Fibroblast of lung (primary cell): ENCODE measurements around the gene TAPBPL.

Experiments used
- EZH2 ChIP-seq: IDR thresholded peaks from 2 replicates; pipeline ENCODE4 v1.5.1; 2012; ENCODE audit warnings: low read length, control low read depth, mild to moderate bottlenecking; ENCODE audit errors: missing control alignments
- TF ChIP-seq, protein P1 (sequence below), 2 donors: IDR thresholded peaks in 1 of 2; conservative IDR thresholded peaks in 1 of 2; 1 replicate in 1 of 2; 2 replicates in 1 of 2; pipeline ENCODE4 v1.5.1; 2011 to 2012; ENCODE audit warnings: low read length in 2 of 2, control low read depth in 1 of 2, inconsistent platforms in 1 of 2, low read depth in 1 of 2, mild to moderate bottlenecking in 1 of 2

DNA sequence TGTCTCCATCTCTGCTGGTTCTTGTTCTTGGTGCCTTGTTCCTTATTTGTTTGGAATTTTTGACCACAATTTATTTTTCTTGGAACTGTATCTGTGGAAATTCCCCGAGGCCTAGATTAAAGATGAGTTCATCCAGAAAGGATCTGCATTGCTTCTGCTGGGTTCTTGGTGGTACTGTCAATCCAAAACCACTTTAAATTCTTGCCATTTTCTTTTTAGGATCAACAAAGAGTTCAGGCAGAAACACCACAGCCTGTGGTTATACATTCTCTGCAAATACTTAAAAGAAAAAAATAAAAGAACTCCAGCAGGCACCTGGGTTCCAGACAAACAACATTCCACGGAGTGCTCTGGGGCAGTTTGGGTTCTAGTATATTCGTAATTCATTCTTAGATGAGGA lies 24.6 kb downstream of the TAPBPL start:
- TF ChIP-seq, protein P1, sequence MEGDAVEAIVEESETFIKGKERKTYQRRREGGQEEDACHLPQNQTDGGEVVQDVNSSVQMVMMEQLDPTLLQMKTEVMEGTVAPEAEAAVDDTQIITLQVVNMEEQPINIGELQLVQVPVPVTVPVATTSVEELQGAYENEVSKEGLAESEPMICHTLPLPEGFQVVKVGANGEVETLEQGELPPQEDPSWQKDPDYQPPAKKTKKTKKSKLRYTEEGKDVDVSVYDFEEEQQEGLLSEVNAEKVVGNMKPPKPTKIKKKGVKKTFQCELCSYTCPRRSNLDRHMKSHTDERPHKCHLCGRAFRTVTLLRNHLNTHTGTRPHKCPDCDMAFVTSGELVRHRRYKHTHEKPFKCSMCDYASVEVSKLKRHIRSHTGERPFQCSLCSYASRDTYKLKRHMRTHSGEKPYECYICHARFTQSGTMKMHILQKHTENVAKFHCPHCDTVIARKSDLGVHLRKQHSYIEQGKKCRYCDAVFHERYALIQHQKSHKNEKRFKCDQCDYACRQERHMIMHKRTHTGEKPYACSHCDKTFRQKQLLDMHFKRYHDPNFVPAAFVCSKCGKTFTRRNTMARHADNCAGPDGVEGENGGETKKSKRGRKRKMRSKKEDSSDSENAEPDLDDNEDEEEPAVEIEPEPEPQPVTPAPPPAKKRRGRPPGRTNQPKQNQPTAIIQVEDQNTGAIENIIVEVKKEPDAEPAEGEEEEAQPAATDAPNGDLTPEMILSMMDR (conservative IDR thresholded peaks at IDR 0.05 in 1 of 2, IDR thresholded peaks at IDR 0.05 in 1 of 2; ENCODE audit: low read depth in 1 of 2, low read length in 2 of 2): no peak
- no peak for TF ChIP-seq EZH2
